K562 (cell line): ENCODE data around the gene PSMB10. TPM values are rescaled to one million over a fixed set of nuclear protein-coding genes. Genes with fewer than 3 reads are reported as not detected.

Experiments
- DDX20 ChIP-seq: fragments of 450-650 bp; IDR thresholded peaks from 2 replicates; pipeline ENCODE4 v1.6.1; 2016; ENCODE audit warnings: missing genetic modification characterization, low read depth, mild to moderate bottlenecking, missing compliant biosample characterization, moderate library complexity
- DNMT1 ChIP-seq: fragments of 450-650 bp; IDR thresholded peaks from 2 replicates; pipeline ENCODE4 v1.6.1; 2016; ENCODE audit warnings: antibody characterized with exemption, mild to moderate bottlenecking
- E2F4 ChIP-seq: sonication (generic); formaldehyde crosslinking; IDR thresholded peaks from 2 replicates; pipeline ENCODE4 v1.8.0; 2022; ENCODE audit warnings: mild to moderate bottlenecking, low read depth, missing genetic modification reagents
- ESRRB ChIP-seq: fragments of 250-450 bp; sonication (Bioruptor Pico); IDR thresholded peaks from 2 replicates; pipeline ENCODE4 v1.5.0; 2020; ENCODE audit warnings: mild to moderate bottlenecking, moderate library complexity, borderline replicate concordance
- EWSR1 ChIP-seq: fragments of 450-650 bp; IDR thresholded peaks from 2 replicates; pipeline ENCODE4 v1.6.1; 2018; ENCODE audit warnings: borderline replicate concordance, mild to moderate bottlenecking, low read depth, moderate library complexity; ENCODE audit not compliant: partially characterized antibody
- MAFG ChIP-seq: fragments of 450-650 bp; conservative IDR thresholded peaks from 2 replicates; pipeline ENCODE4 v1.6.1; 2016; ENCODE audit warnings: missing genetic modification characterization, missing compliant biosample characterization
- NCOA4 ChIP-seq: fragments of 450-650 bp; IDR thresholded peaks from 2 replicates; pipeline ENCODE4 v1.6.1; 2018; ENCODE audit warnings: mild to moderate bottlenecking; ENCODE audit not compliant: partially characterized antibody
- NR1H2 ChIP-seq: sonication (generic); formaldehyde crosslinking; IDR thresholded peaks from 2 replicates; pipeline ENCODE4 v1.4.0; 2020; ENCODE audit warnings: mild to moderate bottlenecking, missing genetic modification reagents
- PHTF2 ChIP-seq: fragments of 250-450 bp; sonication (Bioruptor Pico); IDR thresholded peaks from 2 replicates; pipeline ENCODE4 v1.5.0; 2021; ENCODE audit warnings: mild to moderate bottlenecking
- SMAD1 ChIP-seq: fragments of 150-350 bp; IDR thresholded peaks from 2 replicates; pipeline ENCODE4 v1.6.1; 2014; ENCODE audit warnings: low read length, low read depth; ENCODE audit not compliant: partially characterized antibody
- SMARCA5 ChIP-seq: fragments of 450-650 bp; IDR thresholded peaks from 2 replicates; pipeline ENCODE4 v1.6.1; 2016
- YBX1 ChIP-seq: fragments of 450-650 bp; IDR thresholded peaks from 2 replicates; pipeline ENCODE4 v1.7.1; 2016; ENCODE audit warnings: mild to moderate bottlenecking
- ZBTB17 ChIP-seq: fragments of 450-650 bp; formaldehyde crosslinking; IDR thresholded peaks from 2 replicates; pipeline ENCODE4 v1.4.0; 2020; ENCODE audit warnings: mild to moderate bottlenecking
- polyA plus RNA-seq, 8 experiments: library from polyadenylated mRNA; depleted of rRNA in 4 of 8; stranded (reverse) in 5 of 8; unstranded in 3 of 8; fragments of >200 nt; fragmentation: Nextera tagmentation in 2 of 8; fragmentation: Illumina TruSeq in 1 of 8; extraction: Ambion mirVana in 2 of 8; extraction: Trizol in 1 of 8; gene quantifications; 2 replicates each; pipeline versions ENCODE4 v1.2.1 to v1.2.3, GENCODE V29; 2011 to 2014; ENCODE audit warnings: inconsistent platforms in 1 of 8, missing spikeins in 1 of 8
- total RNA-seq, 7 experiments: library from RNA; depleted of rRNA in 6 of 7; stranded (reverse); fragments of >200 nt in 6 of 7; fragmentation: Illumina TruSeq in 2 of 7; extraction: Trizol in 2 of 7; gene quantifications; 2 replicates each; pipeline versions ENCODE4 v1.2.1 to v1.2.3, GENCODE V29; 2011 to 2021; ENCODE audit warnings: low replicate concordance in 1 of 7
- TF ChIP-seq, protein P1 (sequence below), 3 experiments: fragments of 200-800 bp in 1 of 3; sonication (Bioruptor generic) in 1 of 3; sonication (generic) in 1 of 3; formaldehyde crosslinking in 1 of 3; IDR thresholded peaks; 2 replicates each; pipeline versions ENCODE4 v1.6.1 to v1.8.0; 2016 to 2022; ENCODE audit warnings: mild to moderate bottlenecking in 2 of 3, missing compliant biosample characterization in 2 of 3, missing genetic modification characterization in 2 of 3, missing genetic modification reagents in 1 of 3
- TF ChIP-seq, protein P2 (sequence below): fragments of 250-450 bp; sonication (Bioruptor Pico); IDR thresholded peaks from 2 replicates; pipeline ENCODE4 v1.4.0; 2020
- TF ChIP-seq, protein P3 (sequence below): fragments of 250-450 bp; sonication (Bioruptor Pico); IDR thresholded peaks from 2 replicates; pipeline ENCODE4 v1.5.0; 2021; ENCODE audit warnings: mild to moderate bottlenecking, borderline replicate concordance

The PSMB10 gene
- total and polyA plus RNA-seq, 9 of the 15 experiments (the other 6 are each of a cell fraction or from before 2014, with no cell fraction given), result 11.7 to 105 (median 51.0) TPM

- TF ChIP-seq, protein P1, sequence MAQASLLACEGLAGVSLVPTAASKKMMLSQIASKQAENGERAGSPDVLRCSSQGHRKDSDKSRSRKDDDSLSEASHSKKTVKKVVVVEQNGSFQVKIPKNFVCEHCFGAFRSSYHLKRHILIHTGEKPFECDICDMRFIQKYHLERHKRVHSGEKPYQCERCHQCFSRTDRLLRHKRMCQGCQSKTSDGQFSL (CRISPR knock-in tag; IDR thresholded peaks at IDR 0.05), result no peak
- TF ChIP-seq, protein P1 (tag; IDR thresholded peaks at IDR 0.05), result no peak
- TF ChIP-seq PHTF2 (CRISPR knock-in tag) (no peak), DDX20 (no peak), ZBTB17 (CRISPR knock-in tag) (no peak), E2F4 (CRISPR knock-in tag) (0 out of 2 replicates have a peak, but pooled peaks have one; percentile 24), SMARCA5 (peak; percentile 99), NR1H2 (CRISPR knock-in tag) (no peak), ESRRB (no peak), EWSR1 (no peak), MAFG (tag) (no peak), DNMT1 (no peak), YBX1 (no peak), NCOA4 (no peak), SMAD1 (no peak)
- TF ChIP-seq, protein P2, sequence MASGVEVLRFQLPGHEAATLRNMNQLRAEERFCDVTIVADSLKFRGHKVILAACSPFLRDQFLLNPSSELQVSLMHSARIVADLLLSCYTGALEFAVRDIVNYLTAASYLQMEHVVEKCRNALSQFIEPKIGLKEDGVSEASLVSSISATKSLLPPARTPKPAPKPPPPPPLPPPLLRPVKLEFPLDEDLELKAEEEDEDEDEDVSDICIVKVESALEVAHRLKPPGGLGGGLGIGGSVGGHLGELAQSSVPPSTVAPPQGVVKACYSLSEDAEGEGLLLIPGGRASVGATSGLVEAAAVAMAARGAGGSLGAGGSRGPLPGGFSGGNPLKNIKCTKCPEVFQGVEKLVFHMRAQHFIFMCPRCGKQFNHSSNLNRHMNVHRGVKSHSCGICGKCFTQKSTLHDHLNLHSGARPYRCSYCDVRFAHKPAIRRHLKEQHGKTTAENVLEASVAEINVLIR, result no peak
- TF ChIP-seq, protein P3, sequence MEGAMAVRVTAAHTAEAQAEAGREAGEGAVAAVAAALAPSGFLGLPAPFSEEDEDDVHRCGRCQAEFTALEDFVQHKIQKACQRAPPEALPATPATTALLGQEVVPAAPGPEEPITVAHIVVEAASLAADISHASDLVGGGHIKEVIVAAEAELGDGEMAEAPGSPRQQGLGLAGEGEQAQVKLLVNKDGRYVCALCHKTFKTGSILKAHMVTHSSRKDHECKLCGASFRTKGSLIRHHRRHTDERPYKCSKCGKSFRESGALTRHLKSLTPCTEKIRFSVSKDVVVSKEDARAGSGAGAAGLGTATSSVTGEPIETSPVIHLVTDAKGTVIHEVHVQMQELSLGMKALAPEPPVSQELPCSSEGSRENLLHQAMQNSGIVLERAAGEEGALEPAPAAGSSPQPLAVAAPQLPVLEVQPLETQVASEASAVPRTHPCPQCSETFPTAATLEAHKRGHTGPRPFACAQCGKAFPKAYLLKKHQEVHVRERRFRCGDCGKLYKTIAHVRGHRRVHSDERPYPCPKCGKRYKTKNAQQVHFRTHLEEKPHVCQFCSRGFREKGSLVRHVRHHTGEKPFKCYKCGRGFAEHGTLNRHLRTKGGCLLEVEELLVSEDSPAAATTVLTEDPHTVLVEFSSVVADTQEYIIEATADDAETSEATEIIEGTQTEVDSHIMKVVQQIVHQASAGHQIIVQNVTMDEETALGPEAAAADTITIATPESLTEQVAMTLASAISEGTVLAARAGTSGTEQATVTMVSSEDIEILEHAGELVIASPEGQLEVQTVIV (CRISPR knock-in tag), result no peak
Measured at GRCh38 chr16:67968400-67969253, 32.0 kb upstream of the PSMB10 start, which contains the start of gene SLC12A4 (continued).
